NCI-H2196 treated with DMSO at 0.1 percent for 48 hours (cell line): Measurements from ENCODE around the gene WASL.

Experiments used
- DNase-seq: peaks from one replicate; lab custom pipeline; 2025; ENCODE audit not compliant: unreplicated experiment; lab: John Stamatoyannopoulos, UW

The WASL gene

GRCh38 chr7:123662293-123662692 lies 86.5 kb downstream of the WASL start:
- no peak for DNase-seq

- DNase-seq = no peak
Measured at GRCh38 chr7:123661765-123662164, 87.0 kb downstream of the WASL start.

GRCh38 chr7:123660514-123661354 lies 88.1 kb downstream of the WASL start:
- DNase-seq = no peak

GRCh38 chr7:123658023-123658422 lies 90.8 kb downstream of the WASL start:
- no peak for DNase-seq

- DNase-seq = no peak
Measured at GRCh38 chr7:123657304-123657685, 91.5 kb downstream of the WASL start.

GRCh38 chr7:123656544-123657303 lies 92.1 kb downstream of the WASL start:
- DNase-seq = no peak

- no peak for DNase-seq
Measured at GRCh38 chr7:123655614-123656013, 93.2 kb downstream of the WASL start, which contains the start of gene LMOD2. TSS of gene LMOD2 (plus strand) at chr7:123655866. CDS start at chr7:123655964, 98 bp downstream.

- no peak for DNase-seq
Measured at GRCh38 chr7:123653162-123653561, 95.6 kb downstream of the WASL start.

GRCh38 chr7:123652406-123652805 lies 96.4 kb downstream of the WASL start:
- no peak for DNase-seq

- DNase-seq = no peak
Measured at GRCh38 chr7:123650595-123650994, 98.2 kb downstream of the WASL start.

- DNase-seq = no peak
Measured at GRCh38 chr7:123649964-123650363, 98.8 kb downstream of the WASL start.

GRCh38 chr7:123647106-123647730 lies 101.6 kb downstream of the WASL start:
- DNase-seq = no peak

GRCh38 chr7:123645516-123645915 lies 103.3 kb downstream of the WASL start:
- no peak for DNase-seq

GRCh38 chr7:123643495-123644441 lies 105.0 kb downstream of the WASL start:
- DNase-seq = no peak

- DNase-seq = no peak
Measured at GRCh38 chr7:123641901-123642300, 106.9 kb downstream of the WASL start.

- DNase-seq = no peak
Measured at GRCh38 chr7:123640583-123640982, 108.2 kb downstream of the WASL start.

GRCh38 chr7:123639631-123640030 lies 109.2 kb downstream of the WASL start:
- DNase-seq = no peak

GRCh38 chr7:123637878-123638277 lies 110.9 kb downstream of the WASL start:
- DNase-seq = no peak

- DNase-seq = no peak
Measured at GRCh38 chr7:123637203-123637602, 111.6 kb downstream of the WASL start.

- no peak for DNase-seq
Measured at GRCh38 chr7:123635551-123636359, 113.0 kb downstream of the WASL start.
